ENCODE results near the gene MAMSTR. TPM values are rescaled to one million over a fixed set of nuclear protein-coding genes. Genes with fewer than 3 reads are reported as not detected.

The MAMSTR gene
- total and polyA plus RNA-seq, 2 of the 4 experiments (the other 2 are of a cell fraction), result 0.18 to 1.9 TPM

GRCh38 chr19:48705431-48705830 is 14.1 kb downstream of the MAMSTR start:
- no peak; the same call in 1 of the 2 replicates for ATAC-seq (ENCODE audit: low read depth)
- ChIA-PET POLR2A (ENCODE audit: unreplicated experiment) (no interaction called here), CTCF (no interaction called here)

More at GRCh38 chr19:48705431-48705830, 14.1 kb downstream of the MAMSTR start:
- H2AK5ac ChIP-seq (ENCODE audit: low read depth, low read length), result no peak overlapping the region
- H2BK20ac ChIP-seq (ENCODE audit: low read depth, low read length), result no peak overlapping the region
- no peak overlapping the region for H2BK15ac ChIP-seq (ENCODE audit: low read depth, low read length)
- no peak overlapping the region for H3K14ac ChIP-seq (replicated peaks; ENCODE audit: low read depth, low read length)
- H3K23ac ChIP-seq (ENCODE audit: low read depth, low read length), result no peak overlapping the region
- no peak for DNase-seq
- no peak overlapping the region for H2BK5ac ChIP-seq (ENCODE audit: low read depth, low read length, poor library complexity, severe bottlenecking)
- H2AFZ ChIP-seq (replicated peaks; ENCODE audit: low read length, poor library complexity), result no peak overlapping the region
- H3K4me3 ChIP-seq (ENCODE audit: insufficient read depth, low read depth, low read length), result no peak overlapping the region
- H3K36me3 ChIP-seq (ENCODE audit: control insufficient read depth, insufficient read depth, low read length), result peaks cover 5% of the 10 kb centered on the region
- H4K20me1 ChIP-seq (ENCODE audit: insufficient read depth, low read length), result no peaks in the 10 kb centered on the region
- H3K4me1 ChIP-seq (ENCODE audit: control insufficient read depth, insufficient read depth, low read length), result no peaks in the 10 kb centered on the region
- 29% methylated on average over 2 of the region's 2 CpGs; no CpG with 5 or more reads in 1 of the 2 experiments for WGBS, 2 experiments (ENCODE audit: extremely low coverage in 2 of 2, insufficient read length in 1 of 2)
- no peak overlapping the region for H4K5ac ChIP-seq (ENCODE audit: low read depth, low read length)
- dilution Hi-C loops (cut with HindIII; ENCODE audit: low sequenced_read_pairs, unreplicated experiment) (no loop called here), in situ Hi-C loops (cut with MboI; ENCODE audit: low sequenced_read_pairs) (no loop called here), intact Hi-C loops (cut with micrococcal nuclease) (no loop called here)
- TF ChIP-seq, protein P1, sequence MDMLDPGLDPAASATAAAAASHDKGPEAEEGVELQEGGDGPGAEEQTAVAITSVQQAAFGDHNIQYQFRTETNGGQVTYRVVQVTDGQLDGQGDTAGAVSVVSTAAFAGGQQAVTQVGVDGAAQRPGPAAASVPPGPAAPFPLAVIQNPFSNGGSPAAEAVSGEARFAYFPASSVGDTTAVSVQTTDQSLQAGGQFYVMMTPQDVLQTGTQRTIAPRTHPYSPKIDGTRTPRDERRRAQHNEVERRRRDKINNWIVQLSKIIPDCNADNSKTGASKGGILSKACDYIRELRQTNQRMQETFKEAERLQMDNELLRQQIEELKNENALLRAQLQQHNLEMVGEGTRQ (IDR thresholded peaks at IDR 0.05; ENCODE audit: low read depth, low read length), result no peak
- H2AK9ac ChIP-seq (replicated peaks; ENCODE audit: low read depth, low read length, poor library complexity), result no peak overlapping the region
- H3K9me3 ChIP-seq (ENCODE audit: control insufficient read depth, insufficient read depth, low read length), result no peaks in the 10 kb centered on the region
- no peaks in the 10 kb centered on the region for H3K9me1 ChIP-seq (ENCODE audit: insufficient read depth, low read length)
- H4K91ac ChIP-seq (ENCODE audit: insufficient read depth, low read depth, low read length), result no peak overlapping the region
- no peak overlapping the region for H3K9ac ChIP-seq (ENCODE audit: low read depth, low read length)
- no peak overlapping the region for H4K8ac ChIP-seq (ENCODE audit: low read depth in 2 of 2, low read length in 2 of 2)
- H2BK120ac ChIP-seq (ENCODE audit: low read depth, low read length), result no peak overlapping the region
- no peak overlapping the region for H3K4me2 ChIP-seq (ENCODE audit: low read depth, low read length)
- H3K79me1 ChIP-seq (ENCODE audit: low read depth in 1 of 2, low read length in 2 of 2), result no peaks in the 10 kb centered on the region
- no peak overlapping the region for H3K27ac ChIP-seq (ENCODE audit: insufficient read depth, low read length)
- H3K56ac ChIP-seq (ENCODE audit: extremely low read depth, insufficient read depth, low read length), result no peak overlapping the region
- H3K18ac ChIP-seq (ENCODE audit: low read depth, low read length), result no peak overlapping the region
- BruUV-seq (replicated peaks), result no TSS peak
- H3K27me3 ChIP-seq (ENCODE audit: control insufficient read depth, insufficient read depth, low read length), result no peaks in the 10 kb centered on the region
- no peak overlapping the region for H3K4ac ChIP-seq (ENCODE audit: low read depth, low read length)
